ENCODE data around the gene CPTP.

Gene CPTP

DNA sequence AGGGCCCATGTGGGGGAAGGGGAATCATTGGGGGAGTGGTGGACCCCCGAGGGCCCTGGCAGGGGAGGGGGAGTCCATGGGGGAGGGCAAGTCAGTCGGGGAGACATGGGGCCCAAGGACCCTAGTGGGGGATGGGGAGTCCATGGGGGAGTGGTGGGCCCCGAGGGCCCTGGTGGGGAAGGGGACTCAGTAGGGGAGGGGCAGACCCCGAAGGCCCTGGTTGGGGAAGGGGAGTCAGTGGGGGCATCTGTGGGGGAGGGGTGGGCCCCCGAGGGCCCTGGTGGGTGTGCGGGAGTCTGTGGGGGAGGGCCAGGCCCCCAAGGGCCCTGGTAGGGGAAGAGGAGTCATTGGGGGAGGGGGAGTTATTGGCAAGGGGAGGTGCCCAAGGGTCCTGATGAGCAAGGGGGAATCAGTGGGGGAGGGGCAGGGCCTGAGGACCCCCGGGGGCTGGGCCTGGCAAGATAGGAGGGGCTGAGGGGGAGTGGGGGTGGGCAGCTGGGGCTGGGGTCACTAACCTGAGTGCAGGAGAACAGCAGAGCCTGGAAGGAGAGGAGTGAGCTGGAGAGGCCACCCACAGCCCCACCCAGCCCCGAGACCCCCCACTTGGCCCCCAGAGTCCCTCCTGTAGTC, 31.7 kb downstream of the CPTP start:
- Mint-ChIP-seq H3K27me3 (ENCODE audit: low read depth) (peaks cover 11% of the 10 kb centered on the region), H3K4me1 (peaks cover 30% of the 10 kb centered on the region), H3K27ac (peak overlapping the region in 1 of 3 experiments; percentile 100), H3K36me3 (ENCODE audit: low read depth) (peaks cover 8% of the 10 kb centered on the region), H3K9me3 (no peaks in the 10 kb centered on the region), H3K4me3 (peak overlapping the region; percentile 93 to 94 (median 94))
- TF ChIP-seq, protein P1, sequence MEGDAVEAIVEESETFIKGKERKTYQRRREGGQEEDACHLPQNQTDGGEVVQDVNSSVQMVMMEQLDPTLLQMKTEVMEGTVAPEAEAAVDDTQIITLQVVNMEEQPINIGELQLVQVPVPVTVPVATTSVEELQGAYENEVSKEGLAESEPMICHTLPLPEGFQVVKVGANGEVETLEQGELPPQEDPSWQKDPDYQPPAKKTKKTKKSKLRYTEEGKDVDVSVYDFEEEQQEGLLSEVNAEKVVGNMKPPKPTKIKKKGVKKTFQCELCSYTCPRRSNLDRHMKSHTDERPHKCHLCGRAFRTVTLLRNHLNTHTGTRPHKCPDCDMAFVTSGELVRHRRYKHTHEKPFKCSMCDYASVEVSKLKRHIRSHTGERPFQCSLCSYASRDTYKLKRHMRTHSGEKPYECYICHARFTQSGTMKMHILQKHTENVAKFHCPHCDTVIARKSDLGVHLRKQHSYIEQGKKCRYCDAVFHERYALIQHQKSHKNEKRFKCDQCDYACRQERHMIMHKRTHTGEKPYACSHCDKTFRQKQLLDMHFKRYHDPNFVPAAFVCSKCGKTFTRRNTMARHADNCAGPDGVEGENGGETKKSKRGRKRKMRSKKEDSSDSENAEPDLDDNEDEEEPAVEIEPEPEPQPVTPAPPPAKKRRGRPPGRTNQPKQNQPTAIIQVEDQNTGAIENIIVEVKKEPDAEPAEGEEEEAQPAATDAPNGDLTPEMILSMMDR (IDR thresholded peaks at IDR 0.05; ENCODE audit: unreplicated experiment in 3 of 3) = no peak

DNA sequence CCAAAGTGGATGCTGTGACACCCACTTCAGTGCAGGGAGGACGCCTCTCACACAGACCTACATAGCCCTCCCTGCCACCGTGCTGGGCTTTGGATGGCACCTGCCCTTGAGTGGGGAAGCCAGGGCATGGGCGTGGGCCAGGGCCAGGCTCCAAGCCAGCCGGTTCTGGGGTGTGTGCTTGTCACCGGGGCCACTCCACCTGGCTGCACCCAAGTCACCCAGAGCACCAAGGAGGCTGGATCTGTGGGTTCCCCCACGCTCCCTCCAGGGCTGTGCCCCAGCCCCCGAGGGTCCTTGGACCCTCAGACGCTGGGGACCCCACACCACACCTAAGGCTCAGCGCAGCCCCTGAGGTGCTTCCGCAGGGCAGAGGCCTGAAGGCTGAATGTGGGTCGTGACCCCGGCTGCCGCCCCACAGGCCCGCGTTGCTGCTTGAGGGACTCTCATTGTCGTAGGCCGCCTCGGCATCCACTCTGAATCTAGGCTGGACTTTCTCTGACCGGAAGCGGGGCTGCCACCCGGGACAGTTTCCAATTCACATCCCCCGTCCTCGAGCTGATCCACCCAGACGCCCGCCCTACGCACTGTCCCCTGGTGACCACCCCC, 32.3 kb downstream of the CPTP start:
- Mint-ChIP-seq H3K4me3 (peak overlapping the region; percentile 93 to 94 (median 94)), H3K27ac (peak overlapping the region; percentile 100), H3K36me3 (ENCODE audit: low read depth) (peaks cover 8% of the 10 kb centered on the region), H3K4me1 (peaks cover 32% of the 10 kb centered on the region), H3K9me3 (no peaks in the 10 kb centered on the region), H3K27me3 (ENCODE audit: low read depth) (peaks cover 11% of the 10 kb centered on the region)
- TF ChIP-seq, protein P1 (IDR thresholded peaks at IDR 0.05; ENCODE audit: unreplicated experiment in 3 of 3) = no peak

DNA sequence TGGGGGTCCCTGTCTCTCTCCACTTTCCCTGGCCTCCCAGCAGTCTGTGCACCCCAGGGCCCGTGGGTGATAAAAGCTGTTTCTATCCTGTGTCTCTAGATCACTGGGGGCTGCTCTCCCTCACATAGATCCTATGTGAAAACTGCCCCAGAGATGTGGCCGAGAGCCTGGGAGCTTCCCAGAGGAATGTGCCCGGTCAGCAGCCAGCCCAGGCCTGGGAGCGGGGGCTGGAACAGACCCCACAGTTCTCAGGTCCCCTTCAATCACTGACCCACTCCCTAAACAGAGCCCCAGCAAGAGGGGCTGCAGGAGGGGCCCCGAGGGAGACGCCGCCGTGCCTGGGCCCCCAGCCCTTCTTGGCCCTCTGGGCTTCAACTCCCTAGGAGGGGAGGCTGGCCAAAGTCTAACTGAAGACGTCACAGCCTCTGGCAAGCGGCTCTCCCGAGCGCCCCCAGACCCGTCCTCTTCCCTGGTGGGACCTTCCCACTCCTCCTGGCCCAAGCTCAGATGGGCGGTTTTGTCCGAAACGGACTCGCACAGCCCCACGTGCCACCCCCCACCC, 33.4 kb downstream of the CPTP start:
- H3K4me1 Mint-ChIP-seq = peaks cover 26% of the 10 kb centered on the region
- no peaks in the 10 kb centered on the region for H3K9me3 Mint-ChIP-seq
- H3K36me3 Mint-ChIP-seq (ENCODE audit: low read depth) = no peaks in the 10 kb centered on the region
- TF ChIP-seq, protein P1 (IDR thresholded peaks at IDR 0.05; ENCODE audit: unreplicated experiment in 3 of 3) = no peak
- H3K4me3 Mint-ChIP-seq = peak overlapping the region; percentile 93 to 94 (median 94)
- peak overlapping the region; percentile 100 for H3K27ac Mint-ChIP-seq
- H3K27me3 Mint-ChIP-seq (ENCODE audit: low read depth) = peaks cover 1% of the 10 kb centered on the region

DNA sequence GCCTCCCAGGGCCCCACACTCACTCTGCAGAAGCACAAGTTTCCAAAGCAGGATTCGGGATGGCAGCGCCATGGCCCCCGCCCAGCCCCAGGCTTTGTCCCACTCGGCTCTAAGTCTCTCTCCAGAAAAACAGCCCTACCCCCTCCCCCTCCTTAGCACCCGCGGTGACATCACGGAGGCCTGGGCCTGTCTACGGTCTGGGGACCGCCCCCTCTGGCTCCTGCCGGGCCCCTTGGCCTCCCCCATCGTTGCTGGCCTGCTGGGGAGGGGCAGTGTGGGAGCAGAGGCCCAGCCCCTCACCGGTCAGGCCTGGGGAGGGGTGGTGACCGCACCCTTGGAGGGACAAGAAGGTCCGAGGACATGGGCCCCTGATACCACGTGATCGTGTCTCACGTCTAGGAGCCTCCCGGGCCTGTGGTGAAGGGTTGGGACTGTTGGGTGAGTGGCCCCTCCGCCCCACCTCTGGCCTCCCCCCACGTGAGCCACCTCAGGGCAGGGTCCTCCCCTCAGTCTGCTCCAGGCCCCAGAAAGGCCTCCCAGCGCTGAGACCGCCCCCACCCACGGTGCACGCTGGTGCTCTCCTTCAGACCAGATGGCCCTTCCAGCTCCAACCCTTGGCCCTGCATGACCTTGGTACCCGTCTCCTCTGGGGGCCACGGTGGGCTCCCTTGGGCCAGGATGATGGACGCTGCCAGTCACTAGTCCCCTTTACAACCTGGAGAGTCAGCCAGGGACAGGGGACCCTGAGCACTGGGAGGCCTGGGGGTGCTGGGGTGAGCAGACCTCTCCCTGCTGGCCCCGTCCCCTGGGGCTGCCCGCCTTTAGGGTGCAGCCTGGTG, 34.0 kb downstream of the CPTP start, which contains the start of gene MXRA8:
MXRA8 (minus strand) TSS at position 123 of the 839 bp plus-strand sequence; CDS start at position 72, 51 bp downstream.
- Mint-ChIP-seq H3K4me1 (peaks cover 26% of the 10 kb centered on the region), H3K9me3 (no peaks in the 10 kb centered on the region), H3K27ac (peak within 1 kb of the TSS; percentile 100), H3K4me3 (peak within 1 kb of the TSS; percentile 93 to 94 (median 94)), H3K27me3 (ENCODE audit: low read depth) (no peaks in the 10 kb centered on the region), H3K36me3 (ENCODE audit: low read depth) (no peaks in the 10 kb centered on the region)
- TF ChIP-seq, protein P1 (IDR thresholded peaks at IDR 0.05; ENCODE audit: unreplicated experiment in 3 of 3) = no peak

DNA sequence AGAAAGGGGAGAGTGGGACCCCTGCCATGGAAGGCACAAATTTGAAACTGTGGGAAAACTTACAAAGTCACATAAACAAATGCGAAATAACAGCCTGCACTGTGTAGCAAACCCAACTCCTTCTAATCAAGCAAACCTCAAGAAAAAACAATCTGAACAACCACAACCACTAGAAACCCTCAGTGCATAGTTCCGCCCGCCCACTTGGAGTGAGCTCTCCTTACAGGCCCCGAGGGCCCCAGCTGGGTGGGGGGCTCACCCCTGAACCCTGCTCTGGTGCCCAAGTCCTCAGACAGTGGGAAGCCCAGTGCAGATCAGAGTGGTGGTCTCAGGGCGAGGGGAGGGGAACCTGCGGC, 34.7 kb downstream of the CPTP start:
- no peaks in the 10 kb centered on the region for H3K36me3 Mint-ChIP-seq (ENCODE audit: low read depth)
- peaks cover 26% of the 10 kb centered on the region for H3K4me1 Mint-ChIP-seq
- no peaks in the 10 kb centered on the region for H3K9me3 Mint-ChIP-seq
- H3K27me3 Mint-ChIP-seq (ENCODE audit: low read depth) = no peaks in the 10 kb centered on the region
- TF ChIP-seq, protein P1 (IDR thresholded peaks at IDR 0.05; ENCODE audit: unreplicated experiment in 3 of 3) = no peak
- H3K27ac Mint-ChIP-seq = peak overlapping the region; percentile 100
- H3K4me3 Mint-ChIP-seq = peak overlapping the region; percentile 88 to 94 (median 93)

Measured in nephron (organoid).